Measurements from ENCODE around the gene OLFML2B.
"Not testable (repeated sequence)": the region's sequence is repeated elsewhere in the genome, so short reads cannot be mapped to it uniquely, and the experiment has no call there.

The OLFML2B gene

DNA sequence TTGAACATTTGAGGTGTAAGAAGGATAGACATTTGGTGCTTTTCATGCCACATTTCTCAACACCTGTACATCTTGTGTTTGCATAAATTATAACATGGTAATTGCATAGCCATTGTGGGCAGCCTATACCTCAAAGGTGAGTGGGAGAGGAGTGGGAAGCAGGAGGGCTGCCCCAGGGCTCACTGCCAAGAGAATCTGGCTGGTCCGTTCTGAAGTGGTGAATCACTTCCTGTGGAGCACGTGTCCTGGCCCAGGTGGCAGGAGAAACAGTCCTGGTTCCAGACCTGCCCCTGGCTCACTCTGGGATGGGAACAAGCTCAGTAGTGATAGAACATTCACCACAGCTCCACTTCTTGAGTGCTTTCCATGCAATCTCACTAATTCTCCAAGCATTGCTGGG, 11.6 kb upstream of the OLFML2B start:
- DNase-seq (ENCODE audit: low spot score) = no peak

- no peak for DNase-seq (ENCODE audit: low spot score)
Observed at GRCh38 chr1:162033428-162033827, 9.8 kb upstream of the OLFML2B start.

DNA sequence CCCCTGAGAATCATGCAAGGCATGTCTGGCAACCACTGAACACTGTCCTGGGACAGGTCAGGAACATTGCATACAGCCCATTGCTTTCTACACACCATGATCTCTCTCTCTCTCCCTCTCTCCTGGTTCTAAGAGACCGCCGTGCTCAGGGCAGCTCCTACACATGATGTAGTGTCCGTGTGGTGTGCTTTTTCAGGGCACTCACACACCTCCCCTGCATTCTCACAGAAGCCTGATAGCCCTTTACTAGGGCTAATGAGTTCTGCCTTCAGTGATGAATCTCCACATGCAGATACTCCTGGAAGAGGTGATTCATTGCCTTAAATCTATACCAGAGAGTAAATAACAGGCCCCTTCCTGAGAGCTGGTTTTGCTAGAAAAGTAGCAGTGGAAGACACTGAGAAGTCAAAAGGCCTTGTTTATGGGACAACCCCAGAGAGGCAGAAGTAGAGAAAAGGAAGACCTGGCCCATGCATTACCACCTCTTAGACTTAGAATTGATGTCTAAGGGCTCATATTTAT, 7.2 kb upstream of the OLFML2B start:
- no peak for DNase-seq (ENCODE audit: low spot score)

- DNase-seq (ENCODE audit: low spot score) = no peak
Observed at GRCh38 chr1:162029157-162029556, 5.5 kb upstream of the OLFML2B start.

- no peak for DNase-seq (ENCODE audit: low spot score)
Observed at GRCh38 chr1:162028726-162029125, 5.1 kb upstream of the OLFML2B start.

DNA sequence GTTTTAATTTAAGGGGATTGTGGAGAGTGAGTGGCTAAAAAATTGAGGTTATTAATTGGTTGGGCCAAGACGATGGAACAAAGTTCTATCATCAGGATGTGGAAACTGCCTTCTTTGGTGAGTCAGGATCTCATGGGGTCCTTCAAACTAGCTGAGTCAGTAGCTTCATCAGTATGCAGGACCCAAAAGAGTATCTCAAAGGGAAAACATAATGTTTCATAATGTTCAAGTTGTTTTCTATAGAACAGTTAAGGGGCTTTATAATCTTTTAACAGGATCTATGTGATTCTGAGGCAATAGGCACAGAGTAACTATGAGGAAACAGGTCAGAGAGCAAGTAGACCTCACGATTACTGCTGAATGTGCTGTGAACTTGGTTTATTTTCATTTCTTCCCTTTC, 3.2 kb upstream of the OLFML2B start:
- DNase-seq (ENCODE audit: low spot score) = no peak

DNA sequence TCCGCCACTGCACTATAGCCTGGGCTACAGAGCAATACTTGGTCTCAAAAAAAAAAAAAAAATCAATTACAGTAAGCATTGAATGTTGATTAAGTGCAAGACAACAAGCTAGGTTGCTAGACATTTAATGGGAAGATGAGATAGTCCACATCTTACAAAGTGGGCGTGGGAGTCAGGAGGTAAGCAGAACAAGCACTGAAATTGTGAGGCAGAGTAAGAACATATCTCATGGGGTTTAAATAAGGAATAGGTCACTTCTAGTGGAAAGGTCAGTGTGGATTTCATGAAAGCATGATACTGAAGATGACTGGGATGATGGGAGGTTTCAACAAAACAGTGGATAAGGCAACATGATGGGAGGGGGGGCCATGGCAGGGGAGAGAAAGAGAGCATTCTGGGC, 1.9 kb upstream of the OLFML2B start:
- DNase-seq (ENCODE audit: low spot score) = no peak

- no peak for DNase-seq (ENCODE audit: low spot score)
Observed at GRCh38 chr1:162023181-162023546, 505 bp downstream of the OLFML2B start.

DNA sequence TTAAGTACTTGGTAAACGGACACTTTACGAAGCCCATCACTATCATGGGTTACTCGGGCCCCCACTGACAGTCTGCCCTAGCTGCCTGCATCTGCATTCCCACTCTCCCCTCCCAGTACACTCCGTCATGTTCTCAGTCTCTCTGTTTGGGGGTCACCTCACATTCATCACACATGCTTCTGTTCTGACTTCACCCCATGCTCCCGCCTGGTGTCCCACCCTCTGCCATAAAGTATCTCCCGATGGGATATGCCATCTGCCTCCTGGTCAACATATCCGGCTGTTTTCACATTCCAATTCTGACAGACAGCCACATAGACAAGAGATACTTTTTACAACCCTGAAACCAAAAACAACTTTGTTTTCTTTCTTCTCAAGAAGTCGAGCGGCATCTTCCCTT, 1.0 kb downstream of the OLFML2B start:
- DNase-seq (ENCODE audit: low spot score) = no peak

- no peak for DNase-seq (ENCODE audit: low spot score)
Observed at GRCh38 chr1:162021124-162021523, 2.5 kb downstream of the OLFML2B start.

GRCh38 chr1:162020150-162020549, 3.5 kb downstream of the OLFML2B start:
- DNase-seq (ENCODE audit: low spot score) = no peak

- no peak for DNase-seq (ENCODE audit: low spot score)
Observed at GRCh38 chr1:162019446-162019845, 4.2 kb downstream of the OLFML2B start.

DNA sequence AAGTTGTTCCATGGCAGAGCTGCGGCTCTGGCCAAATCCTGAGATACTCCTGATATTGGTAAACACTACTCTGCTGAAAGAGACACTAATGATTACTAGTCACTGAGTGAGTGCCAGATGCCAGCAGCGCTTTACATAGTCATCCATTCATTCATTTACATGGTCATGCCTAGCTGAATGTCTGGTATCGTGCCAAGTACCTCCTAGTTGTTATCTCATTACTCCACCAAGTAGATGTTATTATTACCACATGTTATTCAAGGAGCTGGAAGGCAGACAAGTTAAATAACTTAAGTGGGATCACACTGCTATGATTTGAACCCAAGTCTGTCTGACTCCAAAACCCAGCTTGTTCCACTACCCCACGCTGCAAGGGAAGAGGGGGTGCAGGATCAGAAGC, 4.7 kb downstream of the OLFML2B start:
- no peak for DNase-seq (ENCODE audit: low spot score)

DNA sequence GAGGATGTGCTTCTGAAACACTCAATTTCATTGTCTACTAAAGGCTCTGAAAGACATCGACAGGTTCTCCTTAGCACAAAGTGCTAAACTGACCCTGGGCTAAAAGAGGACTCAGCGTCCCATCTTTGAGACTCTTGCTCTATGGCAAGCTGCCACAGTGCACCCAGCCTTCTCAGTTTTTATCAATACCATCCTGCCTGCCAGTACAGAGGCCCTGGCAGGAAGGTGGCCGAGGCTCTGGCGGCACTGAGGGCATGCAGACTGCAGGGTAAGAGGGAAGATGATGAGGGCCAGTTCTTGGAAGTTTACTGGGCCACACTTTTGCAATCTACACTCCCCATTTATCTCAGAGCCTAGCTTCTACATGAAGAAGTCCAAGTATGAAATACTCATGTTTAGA, 5.3 kb downstream of the OLFML2B start:
- DNase-seq (ENCODE audit: low spot score) = no peak

GRCh38 chr1:162017791-162018190, 5.9 kb downstream of the OLFML2B start:
- not testable (repeated sequence) for DNase-seq (ENCODE audit: low spot score)

GRCh38 chr1:162016631-162017030, 7.0 kb downstream of the OLFML2B start:
- no peak for DNase-seq (ENCODE audit: low spot score)

GRCh38 chr1:162015196-162015595, 8.5 kb downstream of the OLFML2B start:
- DNase-seq (ENCODE audit: low spot score) = no peak

GRCh38 chr1:162014202-162014601, 9.5 kb downstream of the OLFML2B start:
- no peak for DNase-seq (ENCODE audit: low spot score)

DNA sequence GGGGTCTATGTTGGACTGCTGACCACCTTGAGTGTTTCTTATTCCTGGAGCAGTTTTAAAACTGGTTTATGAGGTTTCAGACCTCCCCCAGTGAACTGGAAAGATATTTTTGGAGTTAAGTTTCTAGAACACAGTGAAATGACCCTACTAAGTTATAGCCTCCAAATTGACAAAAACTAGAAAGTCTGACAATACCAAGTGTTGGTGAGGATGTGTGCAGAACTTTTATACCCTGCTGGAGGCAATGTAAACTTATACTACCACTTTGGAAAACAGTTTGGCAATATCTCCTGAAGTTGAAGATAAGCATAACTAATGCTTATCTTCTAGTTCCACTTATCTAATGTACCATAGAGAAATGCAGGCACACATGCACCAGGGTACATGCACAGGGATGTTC, 10.4 kb downstream of the OLFML2B start:
- no peak for DNase-seq (ENCODE audit: low spot score)

GRCh38 chr1:162011337-162012012, 12.2 kb downstream of the OLFML2B start:
- no peak for DNase-seq (ENCODE audit: low spot score)

- no peak for DNase-seq (ENCODE audit: low spot score)
Observed at GRCh38 chr1:162010175-162010506, 13.5 kb downstream of the OLFML2B start.

DNA sequence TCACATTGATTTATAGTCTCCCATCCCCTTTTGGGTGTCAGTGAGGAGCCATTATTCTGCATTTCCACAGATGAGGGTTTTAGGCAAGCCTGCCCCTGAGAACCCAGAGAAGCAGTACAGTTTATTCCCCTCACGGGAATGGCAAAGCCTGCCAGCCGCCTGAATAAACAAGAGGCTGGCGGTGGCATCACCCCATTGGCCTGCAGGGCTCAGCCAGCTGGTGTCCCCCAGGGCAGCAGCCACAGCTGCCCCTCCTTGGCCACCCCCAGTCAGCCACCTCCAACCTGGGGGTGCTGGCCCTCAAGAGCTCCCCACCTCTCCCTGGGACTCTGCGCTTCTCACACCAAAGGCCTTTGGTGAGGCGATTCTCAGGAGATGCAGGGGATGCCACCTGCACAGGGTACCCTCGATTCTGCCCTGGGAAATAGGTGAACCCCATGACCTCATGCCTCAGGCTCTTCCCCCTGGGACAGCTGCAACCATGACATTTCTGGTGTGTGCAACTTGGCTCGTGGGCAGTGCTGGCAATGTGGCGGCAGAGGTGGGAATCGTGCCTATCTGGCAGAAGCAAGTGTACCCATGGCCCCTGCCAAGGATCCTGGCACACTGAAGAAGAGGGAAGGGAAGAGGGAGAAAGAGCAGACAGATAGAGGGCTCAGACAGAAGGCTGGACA, 14.0 kb downstream of the OLFML2B start:
- no peak for DNase-seq (ENCODE audit: low spot score)

GRCh38 chr1:162008799-162009198, 14.9 kb downstream of the OLFML2B start:
- no peak for DNase-seq (ENCODE audit: low spot score)

- no peak for DNase-seq (ENCODE audit: low spot score)
Observed at GRCh38 chr1:162007466-162007865, 16.2 kb downstream of the OLFML2B start.

Data from AG08395 (cell line).